AG09319 (cell line): ENCODE measurements around the gene NADSYN1.

ENCODE experiments used
- DNase-seq: peaks from one replicate; pipeline ENCODE4 v3.0.0-alpha.2; 2010; ENCODE audit warnings: low read depth; ENCODE audit errors: extremely low read depth
- CTCF ChIP-seq: IDR thresholded peaks from 2 replicates; pipeline ENCODE4 v1.5.1; 2011; ENCODE audit warnings: low read depth, mild to moderate bottlenecking, inconsistent platforms, low read length, moderate library complexity

The NADSYN1 gene

GRCh38 chr11:71433648-71434450, 19.2 kb upstream of the NADSYN1 start:
- no peak for TF ChIP-seq CTCF
- DNase-seq, result no peak

DNA sequence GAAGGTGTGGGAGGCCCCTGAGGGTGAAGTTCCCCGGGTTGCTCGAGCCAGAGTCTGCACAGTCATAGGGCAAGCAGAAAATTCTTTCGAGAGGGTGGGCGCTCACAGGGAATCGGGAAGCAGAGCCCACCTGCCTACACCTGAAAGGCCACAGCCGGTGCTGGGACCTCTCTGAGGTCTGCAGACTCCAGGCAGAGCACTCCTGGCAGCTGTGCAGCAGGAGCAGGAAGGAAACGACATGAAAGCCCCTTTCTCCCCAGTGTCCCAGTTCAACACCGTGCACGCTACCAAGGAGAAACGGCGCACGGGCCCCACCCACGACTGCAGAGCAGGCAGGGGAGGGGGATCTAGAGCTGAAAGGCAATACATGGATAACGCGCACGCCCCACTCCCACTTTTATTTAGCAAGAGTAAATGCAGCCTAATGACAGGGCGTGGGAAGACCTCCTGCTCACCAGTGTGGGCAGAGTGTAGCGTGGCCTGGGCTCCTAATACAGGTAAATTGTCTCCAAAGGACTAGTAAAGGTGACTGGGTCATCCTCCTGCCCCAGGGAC, 18.4 kb upstream of the NADSYN1 start:
- no peak for DNase-seq
- no peak for TF ChIP-seq CTCF

DNA sequence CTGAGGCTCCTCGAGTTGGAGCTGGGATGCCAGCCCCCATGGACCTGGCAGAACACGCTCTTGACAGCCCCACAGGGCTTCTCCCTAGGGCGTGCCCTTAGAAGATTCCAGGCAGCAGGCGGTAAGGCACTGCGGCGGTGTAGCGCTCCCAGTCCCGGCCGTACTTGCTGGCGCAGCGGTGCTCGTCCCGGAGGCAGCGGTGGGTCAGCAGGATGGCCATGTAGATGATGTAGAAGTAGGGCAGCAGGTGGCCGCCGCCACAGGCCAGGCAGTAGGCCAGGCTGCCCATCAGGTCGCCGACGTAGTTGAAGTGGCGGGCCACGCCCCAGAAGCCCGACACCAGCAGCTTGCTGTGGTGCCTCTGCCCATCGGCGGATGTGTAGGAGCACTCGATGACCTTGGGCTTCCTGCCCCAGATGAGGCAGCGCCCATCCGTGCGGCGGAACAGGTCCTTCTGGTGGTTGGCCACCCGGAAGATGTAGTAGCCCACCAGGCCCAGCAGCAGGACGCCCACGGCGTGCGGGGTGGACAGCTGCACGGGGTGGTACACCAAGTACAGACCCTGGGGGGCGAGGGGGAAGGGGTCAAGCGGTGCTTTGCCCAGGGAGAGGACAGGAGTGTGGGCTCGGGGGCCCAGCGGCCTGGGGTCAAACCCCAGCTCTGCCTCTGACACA, 17.6 kb upstream of the NADSYN1 start:
- TF ChIP-seq CTCF, result no peak

DNA sequence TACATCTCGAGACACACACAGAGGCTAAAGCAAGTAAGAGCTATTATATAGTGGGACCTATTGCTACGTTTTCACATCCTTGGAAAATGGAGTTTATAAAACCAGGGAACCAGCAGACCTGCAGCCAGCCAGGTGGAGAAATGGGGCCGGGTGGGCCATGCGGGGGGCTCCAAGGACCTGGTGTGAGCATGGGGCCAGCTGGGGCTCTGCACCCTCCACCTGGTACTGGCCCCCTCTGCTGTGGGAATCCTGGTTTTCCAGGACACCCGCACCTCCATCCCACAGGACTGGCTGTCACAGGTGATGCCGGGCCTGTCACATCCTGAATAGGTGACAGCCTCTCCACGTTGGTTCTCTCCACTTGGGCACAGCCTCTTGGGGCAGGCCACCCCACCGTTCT, 16.1 kb upstream of the NADSYN1 start:
- no peak for DNase-seq
- TF ChIP-seq CTCF, result no peak

More for the DNA sequence above, 17.6 kb upstream of the NADSYN1 start:
- no peak for DNase-seq

DNA sequence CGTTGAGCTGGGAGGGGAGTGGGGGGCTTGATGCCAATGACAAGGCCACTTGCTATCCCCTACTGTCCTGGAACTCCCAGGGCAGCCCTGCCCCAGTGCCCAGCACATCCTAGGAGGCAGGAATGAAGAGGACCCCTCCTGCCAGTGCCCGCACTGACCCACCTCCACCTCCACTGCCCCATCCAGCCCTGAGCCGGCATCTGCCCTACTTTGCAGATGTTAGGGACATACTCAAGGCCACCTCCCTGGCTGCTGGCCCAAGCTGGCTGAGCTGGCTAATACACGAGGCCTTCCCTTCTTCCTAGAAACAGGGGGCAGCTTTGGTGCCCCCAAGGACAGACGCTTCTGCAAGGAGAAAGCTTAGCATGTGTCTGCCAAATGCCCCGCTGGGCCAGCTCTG, 15.6 kb upstream of the NADSYN1 start:
- DNase-seq, result no peak
- TF ChIP-seq CTCF, result no peak

DNA sequence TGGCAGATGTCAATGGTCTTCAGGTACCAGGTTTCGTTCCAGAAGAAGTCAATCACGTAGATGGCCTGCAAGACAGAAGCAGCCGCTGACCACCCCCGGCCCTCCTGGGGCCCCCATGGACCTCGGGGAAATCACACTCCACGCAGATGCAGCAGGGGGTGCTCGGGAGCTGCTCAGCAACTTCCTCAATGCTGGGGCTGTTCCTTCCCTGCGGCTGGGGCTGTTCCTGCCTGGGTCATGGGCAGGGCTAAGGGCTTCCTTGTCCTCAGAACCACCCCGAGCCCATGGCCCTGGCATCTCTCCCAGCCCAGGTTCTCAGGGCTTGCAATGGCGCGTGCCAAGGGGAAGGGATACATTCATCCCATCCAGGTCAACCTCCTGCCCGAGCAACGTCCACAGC, 15.1 kb upstream of the NADSYN1 start:
- DNase-seq, result no peak
- no peak for TF ChIP-seq CTCF

DNA sequence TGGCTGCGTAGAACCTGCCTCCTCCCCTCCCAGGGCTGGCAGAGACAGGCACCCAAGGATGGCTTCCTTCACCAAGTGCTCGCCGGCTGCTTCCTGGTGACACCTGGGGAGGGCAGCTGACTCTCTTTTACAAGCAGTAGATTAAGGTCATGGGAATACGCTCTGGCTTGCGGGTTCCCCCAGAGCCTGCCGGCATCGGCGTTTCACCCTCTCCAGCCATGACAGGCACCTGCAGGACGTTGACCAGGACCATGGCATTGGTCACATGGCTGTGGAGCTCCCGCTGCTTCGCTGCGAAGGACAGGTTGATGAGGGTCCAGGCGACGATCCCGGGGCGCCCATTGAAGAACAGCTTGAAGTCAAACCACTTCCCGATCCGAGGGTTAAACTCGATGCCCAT, 14.4 kb upstream of the NADSYN1 start:
- no peak for DNase-seq
- no peak for TF ChIP-seq CTCF
